Testis (tissue), 3 donors: ENCODE results near the gene PTPRCAP. TPM values are rescaled to one million over a fixed set of nuclear protein-coding genes. Genes with fewer than 3 reads are reported as not detected.

ENCODE experiments used
- DNase-seq: peaks from one replicate; pipeline ENCODE4 v3.0.0-alpha.2; 2019
- H3K27ac ChIP-seq, 2 donors: fragments of 200-600 bp; sonication (generic); one replicate each; pipeline ENCODE4 v1.5.1; 2019
- H3K27me3 ChIP-seq: fragments of 200-600 bp; sonication (generic); one replicate; pipeline ENCODE4 v1.5.1; 2019
- H3K36me3 ChIP-seq: fragments of 200-600 bp; sonication (generic); one replicate; pipeline ENCODE4 v1.5.1; 2017; ENCODE audit warnings: low read depth; ENCODE audit errors: missing control alignments
- H3K4me1 ChIP-seq: fragments of 200-600 bp; sonication (generic); one replicate; pipeline ENCODE4 v1.5.1; 2019
- H3K4me3 ChIP-seq, 2 donors: fragments of 200-600 bp; sonication (generic); one replicate each; pipeline ENCODE4 v1.5.1; 2017 to 2019
- H3K9me3 ChIP-seq: fragments of 200-600 bp; sonication (generic); one replicate; pipeline ENCODE4 v1.5.1; 2017
- POLR2A ChIP-seq: fragments of 450-650 bp; IDR thresholded peaks from one replicate; pipeline ENCODE4 v1.6.1; 2017; ENCODE audit warnings: antibody characterized with exemption, mild to moderate bottlenecking, moderate library complexity
- WGBS, 2 donors: methylation state at CpG; one replicate each; pipeline ENCODE4 v1.1.5; 2018; 5-methylcytosine and 5-hydroxymethylcytosine counted together
- intact Hi-C: fragments of 100-400 bp; cut with DNase I; formaldehyde crosslinking; loops from one replicate; pipeline ENCODE4 v1.15.1; 2023; ENCODE audit warnings: low total_unique reads
- polyA plus RNA-seq: library from polyadenylated mRNA; stranded (reverse); fragments of 350-450 nt; fragmentation: Illumina TruSeq; extraction: RNeasy Lipid Tissue Mini Kit (QIAGEN cat#74804); gene quantifications from one replicate; pipeline ENCODE4 v1.2.3, GENCODE V29; 2014; ENCODE audit warnings: low read depth, low replicate concordance; ENCODE audit not compliant: insufficient read depth
- total RNA-seq, 2 donors: library from RNA; depleted of rRNA; stranded (reverse); fragments of >200 nt; gene quantifications; one replicate each; pipeline ENCODE4 v1.2.3, GENCODE V29; 2016
- TF ChIP-seq, protein P1 (sequence below), 3 experiments: fragments of 450-650 bp in 2 of 3; fragments of 200-600 bp in 1 of 3; sonication (generic) in 1 of 3; IDR thresholded peaks; one replicate each; pipeline ENCODE4 v1.5.1; 2016 to 2019; ENCODE audit warnings: antibody characterized with exemption in 3 of 3, mild to moderate bottlenecking in 2 of 3, moderate library complexity in 1 of 3

PTPRCAP gene
- total and polyA plus RNA-seq, 3 donors from 2014 or later, result 3.1 to 5.6 (median 5.2) TPM

DNA sequence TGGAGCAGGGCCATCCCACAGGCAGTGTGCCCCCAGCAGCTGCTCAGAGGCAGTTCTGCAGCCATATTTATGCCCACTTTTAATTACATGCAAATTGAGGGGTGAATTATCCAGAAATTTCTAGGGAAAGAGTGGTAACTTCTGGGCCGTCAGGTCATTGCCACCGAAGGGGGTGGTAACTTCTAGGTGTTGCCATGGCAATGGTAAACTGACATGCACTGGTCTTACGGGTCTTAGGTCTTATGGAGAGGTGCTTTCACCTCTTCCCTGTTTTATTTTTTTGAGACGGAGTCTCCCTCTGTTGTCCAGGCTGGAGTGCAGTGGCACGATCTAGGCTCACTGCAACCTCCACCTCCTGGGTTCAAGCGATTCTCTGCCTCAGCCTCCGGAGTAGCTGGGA lies 35.4 kb upstream of the PTPRCAP start:
- Histone ChIP-seq H3K9me3 (no peaks in the 10 kb centered on the region), H3K4me3 (no peak overlapping the region), H3K27ac (no peak overlapping the region), H3K4me1 (peaks cover 5% of the 10 kb centered on the region), H3K27me3 (no peaks in the 10 kb centered on the region), H3K36me3 (no peaks in the 10 kb centered on the region)
- DNase-seq, result no peak
- no peak for TF ChIP-seq POLR2A
- TF ChIP-seq, protein P1, sequence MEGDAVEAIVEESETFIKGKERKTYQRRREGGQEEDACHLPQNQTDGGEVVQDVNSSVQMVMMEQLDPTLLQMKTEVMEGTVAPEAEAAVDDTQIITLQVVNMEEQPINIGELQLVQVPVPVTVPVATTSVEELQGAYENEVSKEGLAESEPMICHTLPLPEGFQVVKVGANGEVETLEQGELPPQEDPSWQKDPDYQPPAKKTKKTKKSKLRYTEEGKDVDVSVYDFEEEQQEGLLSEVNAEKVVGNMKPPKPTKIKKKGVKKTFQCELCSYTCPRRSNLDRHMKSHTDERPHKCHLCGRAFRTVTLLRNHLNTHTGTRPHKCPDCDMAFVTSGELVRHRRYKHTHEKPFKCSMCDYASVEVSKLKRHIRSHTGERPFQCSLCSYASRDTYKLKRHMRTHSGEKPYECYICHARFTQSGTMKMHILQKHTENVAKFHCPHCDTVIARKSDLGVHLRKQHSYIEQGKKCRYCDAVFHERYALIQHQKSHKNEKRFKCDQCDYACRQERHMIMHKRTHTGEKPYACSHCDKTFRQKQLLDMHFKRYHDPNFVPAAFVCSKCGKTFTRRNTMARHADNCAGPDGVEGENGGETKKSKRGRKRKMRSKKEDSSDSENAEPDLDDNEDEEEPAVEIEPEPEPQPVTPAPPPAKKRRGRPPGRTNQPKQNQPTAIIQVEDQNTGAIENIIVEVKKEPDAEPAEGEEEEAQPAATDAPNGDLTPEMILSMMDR (IDR thresholded peaks at IDR 0.05), result no peak
- 73 to 75% methylated on average over 7 of the region's 7 CpGs for WGBS, 2 donors
- intact Hi-C loops, result no loop called here

DNA sequence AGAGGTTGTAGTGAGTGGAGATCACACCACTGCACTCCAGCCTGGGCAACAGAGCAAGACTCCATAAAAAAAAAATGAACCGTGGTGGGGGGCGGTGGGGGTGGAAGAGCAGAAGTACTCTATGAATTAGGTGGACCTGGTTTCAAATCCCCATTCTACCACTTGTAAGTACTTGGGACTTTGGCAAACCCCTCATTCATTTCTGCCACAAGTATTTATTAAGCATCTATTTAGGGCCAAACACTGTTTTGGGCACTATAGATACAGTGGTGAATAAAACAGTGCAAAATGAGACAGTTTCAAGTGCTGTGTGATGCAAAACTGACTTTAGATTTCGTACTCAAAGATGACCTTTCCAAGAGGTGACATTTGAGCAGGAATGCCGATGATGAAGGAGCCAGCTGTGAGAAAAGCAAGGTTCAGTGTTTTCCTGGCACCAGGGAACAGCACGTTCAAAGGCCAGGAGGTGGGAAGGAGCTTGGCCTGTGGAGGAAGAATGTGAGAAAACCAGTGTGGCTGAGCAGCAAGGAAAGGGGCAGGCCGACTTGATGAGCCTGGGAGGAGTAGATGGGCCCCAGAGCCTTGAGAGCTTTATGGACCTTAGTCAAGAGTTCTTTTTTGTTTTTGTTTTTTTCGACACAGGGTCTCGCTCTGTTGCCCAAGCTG lies 33.0 kb upstream of the PTPRCAP start:
- H3K4me1 ChIP-seq, result peaks cover 9% of the 10 kb centered on the region
- no peaks in the 10 kb centered on the region for H3K27me3 ChIP-seq
- WGBS, 2 donors, result 62 to 72% methylated on average over 8 of the region's 8 CpGs
- no peaks in the 10 kb centered on the region for H3K9me3 ChIP-seq
- H3K27ac ChIP-seq, result no peak overlapping the region
- no peaks in the 10 kb centered on the region for H3K36me3 ChIP-seq
- no peak overlapping the region for H3K4me3 ChIP-seq
- DNase-seq, result no peak
- intact Hi-C loops, result no loop called here
- TF ChIP-seq, protein P1 (IDR thresholded peaks at IDR 0.05), result no peak
- TF ChIP-seq POLR2A, result no peak

DNA sequence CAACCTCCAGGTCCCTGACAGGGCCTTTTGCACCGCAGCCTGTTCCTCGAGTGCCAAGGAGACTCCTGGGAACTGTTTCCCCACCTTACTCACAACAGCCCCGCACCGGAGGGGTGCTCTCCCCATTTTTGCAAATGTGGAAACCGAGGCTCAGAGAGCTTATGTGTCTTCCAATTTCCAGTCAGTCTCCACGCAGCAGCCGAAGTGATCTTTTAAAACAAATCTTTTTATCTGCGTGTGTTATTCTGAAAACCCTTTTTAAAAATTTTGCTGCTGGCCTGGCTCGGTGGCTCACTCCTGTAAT lies 32.0 kb upstream of the PTPRCAP start:
- WGBS, 2 donors, result 1 to 7% methylated on average over 9 of the region's 9 CpGs
- Histone ChIP-seq H3K4me1 (peaks cover 9% of the 10 kb centered on the region), H3K36me3 (no peaks in the 10 kb centered on the region), H3K4me3 (peak overlapping the region; percentile 77 to 90), H3K9me3 (no peaks in the 10 kb centered on the region), H3K27ac (peak overlapping the region; percentile 86 to 91), H3K27me3 (no peaks in the 10 kb centered on the region)
- DNase-seq, result no peak
- TF ChIP-seq, protein P1 (IDR thresholded peaks at IDR 0.05), result no peak
- TF ChIP-seq POLR2A, result no peak
- intact Hi-C loops, result no loop called here

DNA sequence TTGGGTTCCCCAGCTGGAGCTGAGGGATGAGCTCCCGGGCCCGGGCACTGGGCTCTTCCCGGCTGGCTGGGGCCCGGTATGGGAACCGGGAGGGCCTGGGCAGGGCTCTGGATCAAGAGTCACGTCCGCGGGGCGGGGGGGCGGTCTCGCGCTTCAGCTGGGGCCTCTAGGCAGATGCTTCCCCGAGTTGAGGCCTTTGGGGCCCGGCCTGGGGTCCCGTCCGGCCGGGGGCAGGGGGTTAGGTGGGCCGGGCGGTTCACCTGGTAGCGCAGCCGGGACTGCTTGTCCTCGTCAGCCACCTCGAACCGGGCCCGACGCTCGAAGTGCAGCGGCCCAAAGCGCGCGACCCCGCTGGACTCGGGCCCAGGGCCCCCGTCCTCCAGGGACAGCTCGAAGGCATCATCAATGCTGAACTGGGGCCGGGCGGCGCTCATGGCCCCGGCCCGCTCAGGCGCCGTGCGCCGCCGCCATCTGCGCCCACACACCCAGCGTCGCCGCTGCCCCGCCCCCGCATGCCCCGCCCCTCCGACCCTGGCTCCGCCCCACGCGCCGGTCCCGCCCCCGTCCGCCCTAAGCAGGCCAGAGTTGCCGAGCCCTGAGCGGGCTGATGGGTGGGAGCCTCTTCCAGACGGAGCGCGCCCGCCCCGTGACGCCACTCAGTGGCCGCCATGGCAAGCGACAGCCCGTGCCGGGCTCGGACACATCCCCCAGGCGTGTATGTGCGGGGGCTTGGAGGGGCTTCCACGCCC lies 31.5 kb upstream of the PTPRCAP start, which contains the start of gene TMEM134:
Gene TMEM134 (minus strand): TSS at position 493 of the 749 bp plus-strand sequence. CDS start 59 bp downstream, at position 434.
- 1% methylated on average over 48 of the region's 76 CpGs; no CpG with 5 or more reads in 1 of the 2 donors for WGBS, 2 donors
- intact Hi-C loops, result no loop called here
- peaks cover 12% of the 10 kb centered on the region for H3K4me1 ChIP-seq
- peak; percentile 94 for DNase-seq
- no peaks in the 10 kb centered on the region for H3K36me3 ChIP-seq
- H3K27ac ChIP-seq, result peak within 1 kb of the TSS; percentile 86 to 91
- peak within 1 kb of the TSS; percentile 77 to 90 for H3K4me3 ChIP-seq
- H3K27me3 ChIP-seq, result no peaks in the 10 kb centered on the region
- no peak for TF ChIP-seq POLR2A
- TF ChIP-seq, protein P1 (IDR thresholded peaks at IDR 0.05), result peak in 2 of 3 experiments; percentile 27 to 38
- H3K9me3 ChIP-seq, result no peaks in the 10 kb centered on the region
